ENCODE results near the gene PIGQ.
A peak's percentile ranks its signal among the peaks of the same experiment; 100 is the strongest.

PIGQ gene

DNA sequence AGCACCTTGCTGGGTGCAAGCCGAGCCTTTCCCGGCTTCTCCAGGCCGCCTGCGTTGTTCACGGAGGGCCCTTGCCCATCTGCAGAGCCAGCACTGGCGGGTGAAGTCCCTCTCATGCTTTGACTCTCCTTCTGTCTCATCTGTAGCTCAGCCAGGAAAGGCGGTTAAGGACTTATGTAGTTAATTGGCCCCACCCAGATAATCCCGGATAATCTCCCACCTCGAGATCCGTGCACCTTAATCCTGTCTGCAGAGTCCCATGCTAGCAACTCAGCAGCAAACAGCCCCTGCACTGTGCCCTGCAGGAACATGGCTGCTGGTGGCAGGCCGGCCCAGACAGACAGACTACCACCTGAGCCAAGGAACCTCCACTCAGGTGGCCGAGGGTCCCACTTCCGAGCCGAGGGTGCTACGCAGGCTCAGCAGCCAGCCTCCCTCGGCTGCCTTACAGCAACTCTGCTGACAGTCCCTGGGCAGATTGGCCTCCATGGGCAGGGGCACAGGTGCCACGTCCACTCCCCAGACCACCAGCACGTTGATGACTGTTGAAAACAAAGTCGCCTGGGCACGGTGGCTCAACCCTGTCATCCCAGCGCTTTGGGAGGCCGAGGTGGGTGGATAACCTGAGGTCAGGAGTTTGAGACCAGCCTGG lies 37.0 kb downstream of the PIGQ start:
- no peak for DNase-seq (ENCODE audit: low read depth in 2 of 2)

GRCh38 chr16:608019-608418 lies 38.3 kb downstream of the PIGQ start:
- DNase-seq (ENCODE audit: low read depth in 2 of 2) = peak in 1 of 2 donors; percentile 39

DNA sequence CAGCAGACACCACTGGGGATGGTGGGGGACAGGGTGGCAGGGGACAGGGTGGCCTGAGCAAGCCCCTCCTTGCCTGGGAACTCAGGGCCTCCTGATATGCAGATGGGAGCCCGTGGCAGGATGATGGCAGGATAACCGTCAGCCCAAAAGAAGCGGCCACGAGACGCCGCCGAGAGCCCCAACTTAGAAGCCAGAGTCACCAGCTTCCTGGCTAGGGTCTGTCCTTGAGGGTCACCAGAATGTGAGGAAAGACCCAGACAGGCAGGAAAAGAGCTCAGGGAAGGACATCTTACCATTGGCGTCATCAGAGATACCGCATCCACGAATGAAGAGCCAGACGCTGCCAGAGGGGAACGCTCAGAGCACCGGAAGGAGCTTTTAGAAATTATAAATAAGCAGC lies 39.5 kb downstream of the PIGQ start:
- no peak for DNase-seq (ENCODE audit: low read depth in 2 of 2)

GRCh38 chr16:609984-610383 lies 40.2 kb downstream of the PIGQ start:
- no peak for DNase-seq (ENCODE audit: low read depth in 2 of 2)

DNA sequence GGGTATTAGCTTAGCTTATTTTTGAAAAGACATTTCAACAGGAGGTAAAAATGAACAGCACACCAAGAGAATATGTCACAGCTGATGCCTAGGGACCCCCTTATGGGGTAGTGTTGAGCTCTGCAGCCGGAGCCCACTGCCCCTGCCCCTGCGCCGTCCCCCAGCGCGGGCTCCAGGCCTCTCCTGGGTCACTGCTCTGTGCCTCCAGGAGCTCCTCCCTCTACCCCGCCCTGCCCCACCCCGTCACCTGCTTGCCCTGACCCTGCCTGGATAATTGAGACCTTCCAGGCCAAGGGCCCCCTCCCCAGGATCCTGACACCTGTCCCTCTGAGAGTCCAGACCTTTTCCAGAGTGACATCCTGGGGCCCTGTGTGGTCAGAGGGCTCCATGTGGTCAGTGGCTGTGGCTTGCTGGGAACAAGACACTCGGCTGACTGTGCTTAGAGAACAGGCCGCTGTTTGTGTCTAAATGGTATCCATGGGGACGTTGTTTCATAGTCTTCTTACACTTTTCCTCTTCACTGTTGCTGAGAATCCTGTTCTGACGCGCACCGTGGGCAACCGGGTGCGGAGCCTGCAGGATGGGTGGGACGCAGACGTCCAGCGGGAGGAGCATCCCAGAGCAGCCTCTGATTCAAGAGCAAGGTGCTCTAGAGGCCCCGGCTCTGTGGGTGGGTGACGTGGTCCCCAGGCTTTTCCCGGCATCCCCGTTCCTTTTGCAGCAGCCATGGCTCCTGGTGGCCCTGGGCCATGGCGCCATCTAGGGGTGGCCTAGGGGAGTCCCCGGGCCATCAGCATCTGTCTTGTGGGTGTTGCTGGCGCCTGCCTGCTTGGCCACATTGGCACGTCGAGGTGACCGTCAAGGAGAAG lies 41.0 kb downstream of the PIGQ start:
- DNase-seq (ENCODE audit: low read depth in 2 of 2) = peak; percentile 55 to 59

GRCh38 chr16:615122-615521 lies 45.4 kb downstream of the PIGQ start:
- DNase-seq (ENCODE audit: low read depth in 2 of 2) = no peak

DNA sequence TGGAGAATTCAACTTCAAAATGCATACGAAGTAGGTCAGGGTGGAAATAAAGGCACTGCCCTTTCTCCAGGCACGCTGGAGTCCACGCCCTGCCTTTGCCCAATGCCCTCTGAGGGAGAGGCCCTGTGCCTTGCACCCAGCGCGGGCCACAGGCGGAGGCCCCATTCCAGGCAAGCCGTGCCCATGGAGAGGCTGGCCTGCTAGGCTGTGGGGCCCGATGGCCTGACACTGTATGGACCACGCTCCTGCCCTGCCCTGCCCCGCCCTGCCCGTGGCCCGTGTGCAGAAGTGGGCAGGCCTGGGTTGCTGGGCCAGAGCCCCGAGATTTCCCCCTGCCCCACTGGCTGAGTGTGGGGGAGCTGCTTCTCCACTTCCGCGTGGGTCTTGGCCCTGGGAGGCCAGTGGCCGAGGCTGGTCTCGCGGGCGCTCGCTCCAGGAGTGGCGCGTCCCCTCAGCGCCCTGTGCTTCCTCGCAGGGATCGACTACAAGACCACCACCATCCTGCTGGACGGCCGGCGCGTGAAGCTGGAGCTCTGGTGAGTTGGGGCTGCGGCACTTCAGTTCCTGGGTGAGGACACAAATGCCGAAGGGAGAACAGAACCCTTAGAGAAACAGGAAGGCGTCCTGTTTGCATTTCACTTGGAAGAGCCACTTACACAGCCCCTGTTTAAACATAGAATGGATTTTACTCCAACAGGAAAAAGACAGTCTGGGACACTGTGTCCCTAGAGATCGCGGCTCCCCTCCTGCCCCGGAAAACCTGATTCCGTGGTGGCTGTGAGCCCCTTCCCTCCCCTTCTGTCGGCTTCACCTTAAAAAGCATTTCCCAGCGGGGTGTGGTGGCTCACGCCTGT lies 47.2 kb downstream of the PIGQ start:
- no peak for DNase-seq (ENCODE audit: low read depth in 2 of 2)

GRCh38 chr16:617855-618254 lies 48.1 kb downstream of the PIGQ start:
- DNase-seq (ENCODE audit: low read depth in 2 of 2) = no peak

- DNase-seq (ENCODE audit: low read depth in 2 of 2) = no peak
Observed at GRCh38 chr16:619476-620100, 49.8 kb downstream of the PIGQ start.

- no peak for DNase-seq (ENCODE audit: low read depth in 2 of 2)
Observed at GRCh38 chr16:620700-621525, 51.1 kb downstream of the PIGQ start.

DNA sequence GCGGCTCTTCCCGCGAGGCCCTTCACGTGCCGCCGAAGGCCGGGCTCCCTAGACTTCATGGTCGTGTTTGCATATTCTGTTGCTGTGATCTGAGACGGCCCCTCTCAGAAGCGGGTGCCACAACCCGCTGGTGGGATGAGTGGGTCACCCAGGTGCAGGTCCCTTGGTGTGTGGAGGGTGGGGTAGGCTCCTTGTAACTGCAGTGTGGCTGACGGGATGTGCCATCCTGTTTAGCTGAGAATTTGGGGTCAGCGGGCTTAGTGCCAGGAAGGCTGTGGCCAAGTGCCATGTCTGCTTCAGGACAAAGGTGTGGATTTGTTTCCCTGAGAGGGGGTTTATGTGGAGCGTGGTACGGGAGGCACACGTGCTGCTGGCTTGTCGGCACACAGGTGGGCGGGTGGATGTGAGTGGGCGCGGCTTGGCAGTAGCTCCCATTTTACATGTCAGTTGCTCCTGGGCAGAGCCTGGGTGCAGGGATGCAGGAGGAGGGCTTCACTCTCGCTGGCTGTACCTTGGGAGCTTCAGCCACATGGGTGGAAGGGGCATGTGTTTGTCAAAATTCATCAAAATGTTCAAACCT lies 51.8 kb downstream of the PIGQ start:
- DNase-seq (ENCODE audit: low read depth in 2 of 2) = no peak

GRCh38 chr16:622920-623280 lies 53.1 kb downstream of the PIGQ start:
- no peak for DNase-seq (ENCODE audit: low read depth in 2 of 2)

GRCh38 chr16:624526-625070 lies 54.8 kb downstream of the PIGQ start:
- DNase-seq (ENCODE audit: low read depth in 2 of 2) = no peak

DNA sequence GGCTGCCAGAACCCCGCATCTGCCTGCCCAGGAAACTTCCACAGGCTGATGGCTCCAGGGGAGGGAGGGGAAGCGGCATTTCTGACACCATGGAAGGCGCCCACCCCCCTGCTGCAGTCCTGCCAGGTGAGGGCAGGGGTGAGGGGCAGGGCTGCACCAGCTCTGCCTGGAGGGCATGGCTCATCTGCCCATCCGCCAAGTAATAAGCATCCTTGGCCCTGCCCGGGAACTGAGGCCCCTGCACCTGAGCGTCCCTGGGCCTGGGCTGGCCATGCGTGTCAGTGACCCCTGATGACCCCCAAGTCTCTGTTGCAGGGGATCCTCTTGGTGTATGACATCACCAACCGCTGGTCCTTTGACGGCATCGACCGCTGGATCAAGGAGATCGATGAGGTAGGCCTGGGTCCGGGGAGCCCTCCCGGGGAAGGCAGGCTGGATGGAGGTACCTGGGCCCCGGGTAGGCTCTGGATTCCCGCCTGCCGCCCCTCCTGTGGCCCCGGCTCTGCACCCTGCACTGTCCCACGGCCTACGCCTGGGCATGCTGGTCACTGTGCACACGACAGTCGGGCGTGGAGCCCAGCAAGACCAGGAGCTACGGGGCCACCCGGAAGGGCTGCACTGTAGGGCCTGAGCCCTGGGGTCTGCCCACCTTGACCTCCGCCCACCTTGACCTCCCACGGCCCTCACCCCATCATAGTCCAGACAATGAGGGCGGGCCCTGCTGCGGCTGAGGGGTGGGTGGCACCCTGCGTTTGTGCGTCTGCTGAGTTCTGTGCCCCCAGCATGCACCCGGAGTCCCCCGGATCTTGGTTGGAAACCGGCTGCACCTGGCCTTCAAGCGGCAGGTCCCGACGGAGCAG lies 55.6 kb downstream of the PIGQ start:
- no peak for DNase-seq (ENCODE audit: low read depth in 2 of 2)

DNA sequence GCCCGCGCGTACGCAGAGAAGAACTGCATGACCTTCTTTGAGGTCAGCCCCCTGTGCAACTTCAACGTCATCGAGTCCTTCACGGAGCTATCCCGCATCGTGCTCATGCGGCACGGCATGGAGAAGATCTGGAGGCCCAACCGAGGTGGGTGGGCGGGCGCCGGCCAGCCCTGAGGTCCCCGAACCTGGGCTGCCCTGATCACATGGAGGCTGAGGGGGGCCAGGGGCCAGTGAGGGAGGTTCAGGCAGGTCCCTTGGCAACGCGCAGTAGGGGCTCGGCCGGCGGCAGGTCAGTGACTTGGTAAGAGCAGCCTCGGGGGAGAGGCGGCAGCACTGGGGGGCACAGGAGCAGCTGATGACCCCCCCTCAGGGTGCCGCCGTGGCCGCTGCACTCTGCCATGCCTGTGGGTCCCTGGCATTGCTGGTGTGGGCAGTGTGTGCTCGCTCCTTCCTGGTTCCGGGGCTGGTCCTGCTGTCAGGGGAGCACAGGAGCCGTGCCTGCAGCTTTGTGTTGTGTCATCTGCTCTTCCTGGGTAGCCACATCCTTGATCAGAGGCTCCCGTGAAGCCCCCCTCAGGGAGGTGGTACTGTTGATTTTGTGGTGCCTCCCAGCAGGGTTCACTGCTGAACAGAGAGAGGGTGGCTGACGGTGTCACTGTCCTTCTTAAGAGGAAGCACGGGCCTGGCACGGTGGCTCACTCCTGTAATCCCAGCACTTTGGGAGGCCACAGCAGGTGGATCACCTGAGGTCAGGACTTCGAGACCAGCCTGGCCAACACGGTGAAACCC lies 56.4 kb downstream of the PIGQ start:
- no peak for DNase-seq (ENCODE audit: low read depth in 2 of 2)

- DNase-seq (ENCODE audit: low read depth in 2 of 2) = no peak
Observed at GRCh38 chr16:626787-627453, 57.2 kb downstream of the PIGQ start.

DNA sequence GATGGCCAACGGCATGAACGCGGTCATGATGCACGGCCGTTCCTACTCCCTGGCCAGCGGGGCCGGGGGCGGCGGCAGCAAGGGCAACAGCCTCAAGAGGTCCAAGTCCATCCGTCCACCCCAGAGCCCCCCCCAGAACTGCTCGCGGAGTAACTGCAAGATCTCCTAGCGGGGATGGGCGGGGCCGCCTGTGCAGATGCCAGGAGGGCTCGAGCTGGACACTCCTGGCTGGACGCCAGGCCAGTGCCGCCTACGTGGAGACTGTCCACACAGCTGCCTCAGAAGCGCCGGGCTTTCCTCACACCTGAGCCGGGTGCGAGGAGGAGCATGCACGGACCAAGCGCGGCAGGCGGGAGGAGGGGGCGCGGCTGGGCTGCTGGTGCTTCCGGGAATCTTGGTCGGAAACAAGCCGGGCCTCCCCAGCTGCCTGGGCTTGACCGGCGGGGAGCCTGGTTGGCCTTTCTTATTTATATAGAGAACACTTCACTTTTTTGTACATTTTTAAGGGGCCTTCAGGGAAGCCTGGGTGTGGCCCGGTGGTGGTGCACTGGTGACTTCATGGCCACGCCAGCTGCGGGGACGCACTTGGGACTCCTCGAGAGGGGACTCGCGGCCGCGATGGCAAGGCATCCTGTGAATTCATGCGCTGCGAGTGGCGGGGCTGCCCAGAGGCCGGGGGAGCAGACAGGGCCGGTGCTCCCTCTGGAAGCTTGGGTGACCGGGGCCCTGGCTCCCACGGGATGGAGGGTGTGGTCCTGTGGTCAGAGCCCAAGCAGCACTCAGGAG lies 57.9 kb downstream of the PIGQ start:
- DNase-seq (ENCODE audit: low read depth in 2 of 2) = no peak

All from stimulated activated CD8-positive, alpha-beta memory T cell treated with anti-CD3 and anti-CD28 coated beads, Interleukin-2, amount 100 ng/mL, for 48 hours (primary cell).